GM23338 (cell line): ENCODE measurements around the gene MIS12. TPM values are rescaled to one million over a fixed set of nuclear protein-coding genes. Genes with fewer than 3 reads are reported as not detected.

Experiments used
- ATAC-seq: fragments of 200-7000 bp; cut with Tn5 transposase; 3 replicates; pipeline ENCODE4 v1.9.1; 2020
- DNase-seq: peaks from one replicate; pipeline ENCODE4 v3.0.0-alpha.2; 2015; ENCODE audit warnings: low spot score
- H2AFZ ChIP-seq: fragments of 200-600 bp; sonication (generic); 2 replicates; pipeline ENCODE4 v1.8.0; 2016; ENCODE audit warnings: antibody characterized with exemption, mild to moderate bottlenecking, moderate library complexity
- H3F3A ChIP-seq: fragments of 200-600 bp; sonication (generic); replicated peaks from 2 replicates; pipeline ENCODE4 v1.8.0; 2017; ENCODE audit warnings: antibody characterized with exemption, mixed run types, low read depth
- H3K27ac ChIP-seq: fragments of 200-600 bp; sonication (generic); 2 replicates; pipeline ENCODE4 v1.6.1; 2016; ENCODE audit warnings: low read depth
- H3K27me3 ChIP-seq: fragments of 200-600 bp; sonication (generic); 2 replicates; pipeline ENCODE4 v1.8.0; 2016; ENCODE audit warnings: mild to moderate bottlenecking, mixed run types, moderate library complexity; ENCODE audit not compliant: insufficient read depth
- H3K36me3 ChIP-seq: fragments of 200-600 bp; sonication (generic); 2 replicates; pipeline ENCODE4 v1.8.0; 2016; ENCODE audit warnings: mild to moderate bottlenecking; ENCODE audit not compliant: insufficient read depth
- H3K4me1 ChIP-seq: fragments of 200-600 bp; sonication (generic); 2 replicates; pipeline ENCODE4 v1.8.0; 2016; ENCODE audit warnings: mild to moderate bottlenecking, moderate library complexity; ENCODE audit not compliant: insufficient read depth
- H3K4me2 ChIP-seq: fragments of 200-600 bp; sonication (generic); 2 replicates; pipeline ENCODE4 v1.7.1; 2017; ENCODE audit warnings: mixed run types
- H3K4me3 ChIP-seq: fragments of 200-600 bp; sonication (generic); 2 replicates; pipeline ENCODE4 v1.6.1; 2016; ENCODE audit warnings: mixed run types
- H3K79me2 ChIP-seq: fragments of 200-600 bp; sonication (generic); replicated peaks from 2 replicates; pipeline ENCODE4 v1.8.0; 2017; ENCODE audit warnings: mild to moderate bottlenecking; ENCODE audit not compliant: insufficient read depth
- H3K9me2 ChIP-seq: fragments of 200-600 bp; sonication (generic); 2 replicates; pipeline ENCODE4 v1.8.0; 2017; ENCODE audit not compliant: insufficient read depth
- H4K20me1 ChIP-seq: fragments of 200-600 bp; sonication (generic); replicated peaks from 2 replicates; pipeline ENCODE4 v1.8.0; 2017; ENCODE audit warnings: mild to moderate bottlenecking; ENCODE audit not compliant: insufficient read depth
- H3K27ac Mint-ChIP-seq: 2 replicates; pipeline ENCODE4 v1.8.0; 2020; ENCODE audit warnings: inconsistent platforms, mild to moderate bottlenecking, moderate library complexity, mixed read lengths
- H3K27me3 Mint-ChIP-seq: 3 replicates; pipeline ENCODE4 v1.8.0; 2022; ENCODE audit warnings: low read depth, mild to moderate bottlenecking, moderate library complexity, mixed read lengths, inconsistent platforms; ENCODE audit not compliant: insufficient read depth, poor library complexity
- H3K36me3 Mint-ChIP-seq: 3 replicates; pipeline ENCODE4 v1.8.0; 2021; ENCODE audit warnings: low read depth, mild to moderate bottlenecking, inconsistent platforms, moderate library complexity, mixed read lengths
- H3K4me1 Mint-ChIP-seq: 3 replicates; pipeline ENCODE4 v1.8.0; 2020; ENCODE audit warnings: mild to moderate bottlenecking, inconsistent platforms, mixed read lengths
- H3K4me3 Mint-ChIP-seq: 3 replicates; pipeline ENCODE4 v1.8.0; 2021; ENCODE audit warnings: moderate library complexity, mild to moderate bottlenecking, inconsistent platforms, mixed read lengths
- H3K9me3 Mint-ChIP-seq: 3 replicates; pipeline ENCODE4 v1.8.0; 2020; ENCODE audit warnings: moderate library complexity, mild to moderate bottlenecking, inconsistent platforms, mixed read lengths
- CREB1 ChIP-seq: fragments of 250-450 bp; sonication (Bioruptor Pico); IDR thresholded peaks from 2 replicates; pipeline ENCODE4 v1.5.0; 2020; ENCODE audit warnings: low read depth, mild to moderate bottlenecking, moderate library complexity
- EZH2phosphoT487 ChIP-seq: fragments of 200-600 bp; sonication (generic); IDR thresholded peaks from one replicate; pipeline ENCODE4 v1.8.1; 2018; ENCODE audit warnings: antibody characterized with exemption; ENCODE audit not compliant: unreplicated experiment
- NANOG ChIP-seq: IDR thresholded peaks from 2 replicates; pipeline ENCODE4 v1.6.1; 2016; ENCODE audit warnings: antibody characterized with exemption, borderline replicate concordance
- STAT1 ChIP-seq: IDR thresholded peaks from one replicate; pipeline ENCODE4 v1.6.1; 2016; ENCODE audit warnings: antibody characterized with exemption; ENCODE audit not compliant: unreplicated experiment
- ZNF114 ChIP-seq: fragments of 250-450 bp; sonication (Bioruptor Pico); IDR thresholded peaks from 2 replicates; pipeline ENCODE4 v1.5.0; 2020; ENCODE audit warnings: mild to moderate bottlenecking, moderate library complexity
- ZNF331 ChIP-seq: fragments of 250-450 bp; sonication (Bioruptor Pico); IDR thresholded peaks from 2 replicates; pipeline ENCODE4 v1.5.0; 2020; ENCODE audit warnings: low read depth, mild to moderate bottlenecking, moderate library complexity
- polyA plus RNA-seq: library from polyadenylated mRNA; unstranded; fragments of >200 nt; fragmentation: Nextera tagmentation; extraction: Ambion mirVana; gene quantifications from 2 replicates; pipeline ENCODE4 v1.2.1, GENCODE V29; 2016
- total RNA-seq: library from RNA; depleted of rRNA; stranded (reverse); fragments of >200 nt; shearing (Covaris generic); gene quantifications from 2 replicates; pipeline ENCODE4 v1.2.3, GENCODE V29; 2014
- TF ChIP-seq, protein P1 (sequence below), 2 experiments: fragments of 200-600 bp in 1 of 2; sonication (generic) in 1 of 2; conservative IDR thresholded peaks; 2 replicates each; pipeline versions ENCODE4 v1.5.1 to v1.6.1; 2016 to 2017; ENCODE audit warnings: antibody characterized with exemption in 2 of 2, low read depth in 2 of 2, mild to moderate bottlenecking in 2 of 2, moderate library complexity in 1 of 2
- TF ChIP-seq, protein P2 (sequence below): IDR thresholded peaks from one replicate; pipeline ENCODE4 v1.6.1; 2018; ENCODE audit warnings: antibody characterized with exemption; ENCODE audit not compliant: unreplicated experiment
- TF ChIP-seq, protein P3 (sequence below): IDR thresholded peaks from 2 replicates; pipeline ENCODE4 v1.6.1; 2016; ENCODE audit warnings: antibody characterized with exemption

The MIS12 gene
- total and polyA plus RNA-seq, 2 experiments from 2014 or later: 14.0 to 22.8 TPM

DNA sequence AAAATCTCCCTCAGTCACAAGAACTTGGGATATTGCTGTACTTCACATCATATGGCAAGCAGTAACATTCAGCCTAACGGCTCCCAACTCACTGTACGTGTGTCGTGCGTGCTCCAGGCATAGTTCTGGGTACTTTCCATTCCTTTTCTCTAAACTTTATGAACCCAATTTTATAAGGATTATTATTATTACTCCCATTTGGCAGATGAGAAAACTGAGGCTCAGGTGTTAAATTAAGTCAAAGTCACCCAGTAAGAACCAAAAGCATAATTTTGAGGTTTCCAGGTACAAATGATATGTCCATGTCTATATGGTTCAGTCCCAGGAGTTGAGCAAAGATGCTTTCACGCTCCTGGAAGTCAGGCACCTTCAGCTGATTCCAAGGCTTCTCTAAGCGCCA lies 42.6 kb upstream of the MIS12 start (continued):
- TF ChIP-seq, protein P1, sequence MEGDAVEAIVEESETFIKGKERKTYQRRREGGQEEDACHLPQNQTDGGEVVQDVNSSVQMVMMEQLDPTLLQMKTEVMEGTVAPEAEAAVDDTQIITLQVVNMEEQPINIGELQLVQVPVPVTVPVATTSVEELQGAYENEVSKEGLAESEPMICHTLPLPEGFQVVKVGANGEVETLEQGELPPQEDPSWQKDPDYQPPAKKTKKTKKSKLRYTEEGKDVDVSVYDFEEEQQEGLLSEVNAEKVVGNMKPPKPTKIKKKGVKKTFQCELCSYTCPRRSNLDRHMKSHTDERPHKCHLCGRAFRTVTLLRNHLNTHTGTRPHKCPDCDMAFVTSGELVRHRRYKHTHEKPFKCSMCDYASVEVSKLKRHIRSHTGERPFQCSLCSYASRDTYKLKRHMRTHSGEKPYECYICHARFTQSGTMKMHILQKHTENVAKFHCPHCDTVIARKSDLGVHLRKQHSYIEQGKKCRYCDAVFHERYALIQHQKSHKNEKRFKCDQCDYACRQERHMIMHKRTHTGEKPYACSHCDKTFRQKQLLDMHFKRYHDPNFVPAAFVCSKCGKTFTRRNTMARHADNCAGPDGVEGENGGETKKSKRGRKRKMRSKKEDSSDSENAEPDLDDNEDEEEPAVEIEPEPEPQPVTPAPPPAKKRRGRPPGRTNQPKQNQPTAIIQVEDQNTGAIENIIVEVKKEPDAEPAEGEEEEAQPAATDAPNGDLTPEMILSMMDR (conservative IDR thresholded peaks at IDR 0.05; ENCODE audit: low read depth in 2 of 2): no peak
- no peak for TF ChIP-seq ZNF331 (CRISPR knock-in tag)
- no peak for TF ChIP-seq STAT1

DNA sequence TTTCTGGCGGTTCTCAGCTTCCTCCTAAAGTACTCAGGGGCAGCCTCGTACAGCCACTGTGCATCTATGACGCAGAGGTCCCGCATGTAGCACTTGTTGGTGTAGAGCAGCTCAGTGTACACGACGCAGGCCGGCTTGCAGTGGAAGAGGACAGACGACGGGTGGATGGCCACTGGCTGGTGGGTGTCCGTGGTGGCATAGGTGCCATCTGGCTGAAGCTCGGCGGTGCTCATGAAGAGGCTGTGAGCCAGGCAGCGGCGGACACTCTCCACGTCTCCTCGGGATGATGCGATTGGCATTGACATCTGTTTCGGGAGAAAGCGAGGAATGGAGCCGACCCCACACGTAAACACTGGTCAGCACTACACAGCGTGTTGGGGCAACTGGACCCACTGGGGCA lies 42.2 kb upstream of the MIS12 start:
- Histone ChIP-seq H4K20me1 (peaks cover 21% of the 10 kb centered on the region), H3K4me3 (no peak overlapping the region), H3K4me1 (peaks cover 7% of the 10 kb centered on the region; the same call in 1 of the 2 replicates), H3K9me2 (no peaks in the 10 kb centered on the region), H3K36me3 (peaks cover 40% of the 10 kb centered on the region), H3K4me2 (no peak overlapping the region), H3F3A (peaks cover 18% of the 10 kb centered on the region; the same call in 1 of the 2 replicates), H3K27ac (no peak overlapping the region), H3K79me2 (peaks cover 9% of the 10 kb centered on the region; the same call in 1 of the 2 replicates), H3K27me3 (no peaks in the 10 kb centered on the region), H2AFZ (no peak overlapping the region)
- H3K4me1 Mint-ChIP-seq: peaks cover 9% of the 10 kb centered on the region; the same call in 2 of the 3 replicates
- H3K36me3 Mint-ChIP-seq: peaks cover 66% of the 10 kb centered on the region
- H3K27ac Mint-ChIP-seq: no peak overlapping the region
- H3K9me3 Mint-ChIP-seq: no peaks in the 10 kb centered on the region; the same call in 2 of the 3 replicates
- no peak for ATAC-seq
- no peak for DNase-seq
- no peak overlapping the region for H3K4me3 Mint-ChIP-seq
- H3K27me3 Mint-ChIP-seq: peaks cover 1% of the 10 kb centered on the region
- TF ChIP-seq, protein P2, sequence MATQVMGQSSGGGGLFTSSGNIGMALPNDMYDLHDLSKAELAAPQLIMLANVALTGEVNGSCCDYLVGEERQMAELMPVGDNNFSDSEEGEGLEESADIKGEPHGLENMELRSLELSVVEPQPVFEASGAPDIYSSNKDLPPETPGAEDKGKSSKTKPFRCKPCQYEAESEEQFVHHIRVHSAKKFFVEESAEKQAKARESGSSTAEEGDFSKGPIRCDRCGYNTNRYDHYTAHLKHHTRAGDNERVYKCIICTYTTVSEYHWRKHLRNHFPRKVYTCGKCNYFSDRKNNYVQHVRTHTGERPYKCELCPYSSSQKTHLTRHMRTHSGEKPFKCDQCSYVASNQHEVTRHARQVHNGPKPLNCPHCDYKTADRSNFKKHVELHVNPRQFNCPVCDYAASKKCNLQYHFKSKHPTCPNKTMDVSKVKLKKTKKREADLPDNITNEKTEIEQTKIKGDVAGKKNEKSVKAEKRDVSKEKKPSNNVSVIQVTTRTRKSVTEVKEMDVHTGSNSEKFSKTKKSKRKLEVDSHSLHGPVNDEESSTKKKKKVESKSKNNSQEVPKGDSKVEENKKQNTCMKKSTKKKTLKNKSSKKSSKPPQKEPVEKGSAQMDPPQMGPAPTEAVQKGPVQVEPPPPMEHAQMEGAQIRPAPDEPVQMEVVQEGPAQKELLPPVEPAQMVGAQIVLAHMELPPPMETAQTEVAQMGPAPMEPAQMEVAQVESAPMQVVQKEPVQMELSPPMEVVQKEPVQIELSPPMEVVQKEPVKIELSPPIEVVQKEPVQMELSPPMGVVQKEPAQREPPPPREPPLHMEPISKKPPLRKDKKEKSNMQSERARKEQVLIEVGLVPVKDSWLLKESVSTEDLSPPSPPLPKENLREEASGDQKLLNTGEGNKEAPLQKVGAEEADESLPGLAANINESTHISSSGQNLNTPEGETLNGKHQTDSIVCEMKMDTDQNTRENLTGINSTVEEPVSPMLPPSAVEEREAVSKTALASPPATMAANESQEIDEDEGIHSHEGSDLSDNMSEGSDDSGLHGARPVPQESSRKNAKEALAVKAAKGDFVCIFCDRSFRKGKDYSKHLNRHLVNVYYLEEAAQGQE: no peak
- TF ChIP-seq ZNF331 (CRISPR knock-in tag): no peak
- TF ChIP-seq ZNF114: no peak
- no peak for TF ChIP-seq CREB1
- TF ChIP-seq NANOG: no peak
- no peak for TF ChIP-seq EZH2phosphoT487
- TF ChIP-seq, protein P3, sequence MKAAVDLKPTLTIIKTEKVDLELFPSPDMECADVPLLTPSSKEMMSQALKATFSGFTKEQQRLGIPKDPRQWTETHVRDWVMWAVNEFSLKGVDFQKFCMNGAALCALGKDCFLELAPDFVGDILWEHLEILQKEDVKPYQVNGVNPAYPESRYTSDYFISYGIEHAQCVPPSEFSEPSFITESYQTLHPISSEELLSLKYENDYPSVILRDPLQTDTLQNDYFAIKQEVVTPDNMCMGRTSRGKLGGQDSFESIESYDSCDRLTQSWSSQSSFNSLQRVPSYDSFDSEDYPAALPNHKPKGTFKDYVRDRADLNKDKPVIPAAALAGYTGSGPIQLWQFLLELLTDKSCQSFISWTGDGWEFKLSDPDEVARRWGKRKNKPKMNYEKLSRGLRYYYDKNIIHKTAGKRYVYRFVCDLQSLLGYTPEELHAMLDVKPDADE: no peak
